Bronchial epithelial cell (primary cell): ENCODE data around the gene MRPL9. TPM values are rescaled to one million over a fixed set of nuclear protein-coding genes. Genes with fewer than 3 reads are reported as not detected.
"Not testable (repeated sequence)": the region's sequence is repeated elsewhere in the genome, so short reads cannot be mapped to it uniquely, and the experiment has no call there.

Source experiments
- DNase-seq: peaks from one replicate; pipeline ENCODE4 v3.0.0-alpha.2; 2010; ENCODE audit warnings: low read depth
- FAIRE-seq: peaks from 2 replicates; lab custom pipeline; 2011; peaks lifted over from hg19 to GRCh38; lab: Jason Lieb, UNC
- H3K27me3 ChIP-seq: 2 replicates; pipeline ENCODE4 v1.5.1; 2011; ENCODE audit warnings: low read length; ENCODE audit not compliant: control insufficient read depth, insufficient read depth
- H3K36me3 ChIP-seq: 2 replicates; pipeline ENCODE4 v1.5.1; 2011; ENCODE audit warnings: low read length; ENCODE audit not compliant: control insufficient read depth, insufficient read depth
- H3K4me3 ChIP-seq: 2 replicates; pipeline ENCODE4 v1.5.1; 2011; ENCODE audit warnings: mild to moderate bottlenecking, low read depth, low read length, control low read depth
- total RNA-seq: library from RNA; depleted of rRNA; stranded (reverse); fragments of >200 nt; gene quantifications from 2 replicates; pipeline ENCODE4 v1.2.1, GENCODE V29; 2014
- TF ChIP-seq, protein P1 (sequence below): IDR thresholded peaks from 2 replicates; pipeline ENCODE4 v1.5.1; 2011; ENCODE audit warnings: mild to moderate bottlenecking, moderate library complexity, low read length, control low read depth, inconsistent platforms; ENCODE audit not compliant: insufficient read depth, severe bottlenecking

Gene MRPL9
- total RNA-seq, 1 donor from 2014 or later: 83.2 TPM

DNA sequence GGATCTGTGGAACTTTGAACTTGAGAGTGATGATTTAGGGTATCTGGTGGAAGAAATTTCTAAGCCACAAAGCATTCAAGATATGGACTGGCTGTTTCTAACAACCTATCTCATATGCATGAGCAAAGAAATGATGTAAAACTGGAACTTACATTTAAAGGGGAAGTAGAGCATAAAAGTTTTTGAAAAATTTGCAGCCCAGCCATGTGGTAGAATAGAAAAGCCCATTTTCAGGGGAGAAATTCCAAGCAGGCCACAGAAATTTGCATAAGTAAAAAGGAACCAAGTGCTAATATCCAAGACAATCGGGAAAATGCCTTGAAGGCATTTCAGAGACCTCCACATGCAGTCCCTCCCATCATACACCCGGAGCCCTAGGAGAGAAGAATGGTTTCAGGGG lies 26.3 kb downstream of the MRPL9 start:
- DNase-seq: no peak
- Histone ChIP-seq H3K27me3 (peaks cover 2% of the 10 kb centered on the region), H3K36me3 (no peaks in the 10 kb centered on the region), H3K4me3 (no peak overlapping the region)
- TF ChIP-seq, protein P1, sequence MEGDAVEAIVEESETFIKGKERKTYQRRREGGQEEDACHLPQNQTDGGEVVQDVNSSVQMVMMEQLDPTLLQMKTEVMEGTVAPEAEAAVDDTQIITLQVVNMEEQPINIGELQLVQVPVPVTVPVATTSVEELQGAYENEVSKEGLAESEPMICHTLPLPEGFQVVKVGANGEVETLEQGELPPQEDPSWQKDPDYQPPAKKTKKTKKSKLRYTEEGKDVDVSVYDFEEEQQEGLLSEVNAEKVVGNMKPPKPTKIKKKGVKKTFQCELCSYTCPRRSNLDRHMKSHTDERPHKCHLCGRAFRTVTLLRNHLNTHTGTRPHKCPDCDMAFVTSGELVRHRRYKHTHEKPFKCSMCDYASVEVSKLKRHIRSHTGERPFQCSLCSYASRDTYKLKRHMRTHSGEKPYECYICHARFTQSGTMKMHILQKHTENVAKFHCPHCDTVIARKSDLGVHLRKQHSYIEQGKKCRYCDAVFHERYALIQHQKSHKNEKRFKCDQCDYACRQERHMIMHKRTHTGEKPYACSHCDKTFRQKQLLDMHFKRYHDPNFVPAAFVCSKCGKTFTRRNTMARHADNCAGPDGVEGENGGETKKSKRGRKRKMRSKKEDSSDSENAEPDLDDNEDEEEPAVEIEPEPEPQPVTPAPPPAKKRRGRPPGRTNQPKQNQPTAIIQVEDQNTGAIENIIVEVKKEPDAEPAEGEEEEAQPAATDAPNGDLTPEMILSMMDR: no peak
- no peak for FAIRE-seq

DNA sequence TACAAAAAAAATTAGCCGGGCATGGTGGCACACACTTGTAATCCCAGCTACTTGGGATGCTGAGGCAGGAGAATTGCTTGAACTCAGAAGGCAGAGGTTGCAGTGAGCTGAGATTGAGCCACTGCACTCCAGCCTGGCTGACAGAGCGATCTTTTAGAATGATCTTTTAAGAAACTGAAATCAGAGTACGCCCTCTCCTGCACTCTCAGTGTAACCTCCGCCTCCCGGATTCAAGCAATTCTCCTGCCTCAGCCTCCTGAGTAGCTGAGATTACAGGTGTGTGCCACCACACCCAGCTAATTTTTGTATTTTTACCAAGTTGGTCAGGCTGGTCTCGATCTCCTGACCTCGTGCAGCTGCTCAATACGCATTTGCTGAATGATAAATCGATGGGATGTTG lies 29.3 kb downstream of the MRPL9 start:
- H3K4me3 ChIP-seq, FAIRE-seq, H3K36me3 ChIP-seq, DNase-seq, H3K27me3 ChIP-seq: not testable (repeated sequence)

DNA sequence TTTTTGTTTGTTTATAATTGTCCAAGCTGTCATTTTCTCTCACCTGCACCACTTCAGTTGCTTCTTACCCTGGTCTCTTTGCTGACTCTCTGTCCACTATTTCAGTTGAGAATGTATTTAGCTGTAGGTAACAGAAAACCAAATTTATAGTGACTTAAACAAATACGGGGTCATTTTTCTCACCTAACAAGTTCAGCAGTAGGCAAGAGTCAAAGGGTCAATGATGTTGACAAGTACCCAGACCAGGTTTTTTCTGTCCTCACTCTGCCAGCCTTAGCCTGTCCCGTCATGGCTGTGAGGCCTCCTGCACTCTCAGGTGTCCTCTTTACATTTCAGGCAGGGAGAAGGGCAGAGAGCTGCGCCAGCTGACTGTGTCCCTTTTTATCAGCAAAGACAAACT lies 30.2 kb downstream of the MRPL9 start:
- FAIRE-seq (no peak), DNase-seq (no peak)
- Histone ChIP-seq H3K27me3 (peaks cover 1% of the 10 kb centered on the region), H3K36me3 (no peaks in the 10 kb centered on the region), H3K4me3 (no peak overlapping the region)
- TF ChIP-seq, protein P1: no peak

DNA sequence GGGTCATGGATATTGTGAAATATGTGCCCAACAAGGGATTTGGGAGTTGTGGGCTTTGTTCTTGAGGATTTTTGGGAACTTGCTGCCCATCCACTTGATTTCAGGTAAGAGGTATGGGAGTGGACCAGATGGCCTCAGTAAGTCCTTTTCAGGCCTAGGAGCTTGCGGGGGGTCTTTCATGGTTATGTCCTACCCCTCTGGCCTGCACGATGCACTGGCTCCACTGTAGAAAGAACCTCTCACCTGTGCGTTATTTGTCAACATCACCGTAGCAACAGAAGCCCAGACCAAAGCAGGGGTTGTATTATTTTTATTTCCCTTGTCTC lies 33.4 kb downstream of the MRPL9 start:
- no peaks in the 10 kb centered on the region for H3K36me3 ChIP-seq
- DNase-seq: no peak

DNA sequence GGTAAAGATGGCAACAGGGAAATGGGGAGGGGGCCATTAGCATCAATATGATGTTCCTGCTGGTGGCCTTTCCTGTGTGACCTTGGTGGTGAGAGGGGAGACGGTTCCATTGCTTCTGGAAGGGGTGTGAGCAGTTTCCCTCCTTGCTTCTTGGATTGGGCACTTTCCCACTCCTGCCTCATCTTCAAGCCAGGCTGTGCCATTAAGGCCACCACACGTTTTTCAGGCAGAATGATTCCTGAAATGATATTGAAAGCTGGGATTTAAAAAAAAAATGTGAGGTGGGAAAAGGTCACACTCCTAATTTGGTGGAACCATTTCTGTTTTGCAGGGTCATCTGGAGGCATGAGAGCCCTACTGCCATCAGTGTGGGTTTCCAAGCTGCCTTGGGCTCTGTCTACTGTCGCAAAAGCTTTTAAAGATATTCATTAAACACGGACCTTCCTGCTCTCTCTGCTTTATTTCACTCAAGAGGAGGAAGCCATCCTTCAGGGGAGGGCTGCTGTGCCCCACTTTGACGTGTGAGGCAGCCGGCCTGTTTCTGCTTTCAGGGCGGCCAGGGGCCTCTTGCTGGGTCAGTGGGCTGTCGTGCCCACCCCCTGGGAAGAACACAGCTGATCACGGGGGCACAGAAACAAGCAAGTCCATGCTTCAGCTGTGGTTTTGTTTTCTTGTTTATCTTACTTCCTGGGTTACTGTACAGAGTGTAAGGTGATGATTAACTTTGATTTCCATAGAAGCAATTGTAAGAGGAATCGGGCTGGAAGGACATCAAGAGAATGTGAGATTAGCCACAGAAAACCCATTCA lies 33.9 kb downstream of the MRPL9 start:
- FAIRE-seq (no peak), DNase-seq (no peak)
- no peak overlapping the region for H3K4me3 ChIP-seq
- H3K27me3 ChIP-seq: peaks cover 1% of the 10 kb centered on the region
- TF ChIP-seq, protein P1: no peak
- H3K36me3 ChIP-seq: no peaks in the 10 kb centered on the region

More for the DNA sequence above, 33.4 kb downstream of the MRPL9 start:
- no peak for FAIRE-seq
- H3K4me3 ChIP-seq: no peak overlapping the region
- H3K27me3 ChIP-seq: peaks cover 1% of the 10 kb centered on the region
- TF ChIP-seq, protein P1: no peak

DNA sequence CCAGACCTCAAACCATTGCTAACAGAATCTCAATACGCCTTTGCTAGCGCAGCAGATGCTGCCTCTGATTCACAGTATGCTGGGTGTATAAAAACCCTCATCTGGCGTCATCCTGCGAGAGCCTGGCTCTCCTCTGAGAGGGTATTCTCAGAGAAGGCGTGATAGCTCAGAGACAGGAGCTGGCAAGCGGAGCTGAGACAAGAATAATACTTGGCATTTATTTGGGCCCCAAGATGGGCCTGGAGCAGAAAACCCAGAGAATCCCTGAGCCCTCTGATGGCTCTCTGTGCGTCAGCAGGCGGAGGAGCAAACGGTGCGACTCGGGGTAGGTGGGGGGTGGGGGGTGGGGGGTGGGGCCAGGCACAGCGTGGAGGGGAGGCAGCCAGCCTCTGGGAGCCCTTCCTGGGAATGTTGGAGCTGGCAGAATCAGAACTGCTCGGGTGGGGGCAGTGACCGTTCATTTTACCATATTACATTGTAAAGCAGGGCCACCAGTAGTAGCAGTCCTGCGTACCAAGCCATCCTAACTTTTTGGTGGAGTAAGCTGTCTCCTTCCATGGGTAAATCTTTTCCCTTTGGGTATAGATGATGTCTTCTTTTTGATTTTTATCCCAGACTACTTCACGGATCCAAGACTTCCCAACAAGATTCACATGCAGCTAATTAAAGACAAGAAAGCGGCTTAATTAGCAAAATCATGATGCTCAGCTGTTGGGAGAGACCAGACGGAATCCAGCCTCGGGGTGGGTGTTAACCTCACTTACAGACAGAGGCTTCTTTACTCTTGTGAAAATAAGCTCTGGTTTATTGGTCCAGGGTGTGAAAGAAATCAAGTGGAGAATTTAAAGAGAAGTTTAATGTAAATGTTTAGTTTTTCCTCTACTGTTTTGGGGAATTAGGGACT lies 34.9 kb downstream of the MRPL9 start:
- no peak for DNase-seq
- peaks cover 1% of the 10 kb centered on the region for H3K27me3 ChIP-seq
- H3K36me3 ChIP-seq: no peaks in the 10 kb centered on the region
- no peak overlapping the region for H3K4me3 ChIP-seq
- FAIRE-seq: no peak
- TF ChIP-seq, protein P1: no peak
